IMR-90 (cell line): ENCODE data around the gene ANKRD45. TPM values are rescaled to one million over a fixed set of nuclear protein-coding genes. Genes with fewer than 3 reads are reported as not detected.

Experiments
- ATAC-seq: fragments of 200-7000 bp; cut with Tn5 transposase; 2 replicates; pipeline ENCODE4 v1.9.1; 2020; ENCODE audit warnings: low read depth, mild to moderate bottlenecking, moderate library complexity
- BruUV-seq: library from RNA; stranded (reverse); fragments of 400-500 nt; replicated peaks from 2 replicates; lab custom pipeline; 2021; lab: Mats Ljungman, UMichigan
- CTCF ChIA-PET: fragments of 300-600 bp; formaldehyde crosslinking; extraction: SDS; loops from one replicate; lab custom pipeline; 2021; ENCODE audit warnings: antibody characterized with exemption; lab: Yijun Ruan, JAX
- POLR2A ChIA-PET: fragments of 300-600 bp; sonication (Branson Sonifier 250); formaldehyde crosslinking; loops from one replicate; lab custom pipeline; 2022; ENCODE audit warnings: antibody characterized with exemption; ENCODE audit not compliant: unreplicated experiment; lab: Charles Lee
- DNase-seq: peaks from one replicate; pipeline ENCODE4 v3.0.0; 2013
- H2AFZ ChIP-seq: replicated peaks from 2 replicates; pipeline ENCODE3; 2013; ENCODE audit warnings: low read length, mild to moderate bottlenecking; ENCODE audit not compliant: poor library complexity
- H2AK5ac ChIP-seq: 2 replicates; pipeline ENCODE4 v1.6.1; 2013; ENCODE audit warnings: low read depth, low read length, inconsistent platforms
- H2AK9ac ChIP-seq: replicated peaks from 2 replicates; pipeline ENCODE3; 2013; ENCODE audit warnings: mild to moderate bottlenecking, low read depth, low read length, moderate library complexity; ENCODE audit not compliant: poor library complexity
- H2BK120ac ChIP-seq: 2 replicates; pipeline ENCODE4 v1.6.1; 2013; ENCODE audit warnings: low read depth, low read length, inconsistent platforms
- H2BK15ac ChIP-seq: 3 replicates; pipeline ENCODE4 v1.6.1; 2013; ENCODE audit warnings: low read depth, low read length, inconsistent platforms
- H2BK20ac ChIP-seq: 2 replicates; pipeline ENCODE4 v1.6.1; 2013; ENCODE audit warnings: low read depth, mild to moderate bottlenecking, inconsistent platforms, low read length, moderate library complexity
- H2BK5ac ChIP-seq: 2 replicates; pipeline ENCODE4 v1.6.1; 2013; ENCODE audit warnings: mild to moderate bottlenecking, low read depth, low read length, inconsistent platforms; ENCODE audit not compliant: poor library complexity, severe bottlenecking
- H3K14ac ChIP-seq: replicated peaks from 2 replicates; pipeline ENCODE4 v1.6.1; 2013; ENCODE audit warnings: low read depth, low read length, inconsistent platforms
- H3K18ac ChIP-seq: 2 replicates; pipeline ENCODE4 v1.6.1; 2013; ENCODE audit warnings: low read depth, low read length, control low read depth
- H3K23ac ChIP-seq: 2 replicates; pipeline ENCODE4 v1.6.1; 2013; ENCODE audit warnings: low read depth, low read length, inconsistent platforms
- H3K27ac ChIP-seq: 2 replicates; pipeline ENCODE4 v1.5.1; 2013; ENCODE audit warnings: mild to moderate bottlenecking, control low read depth, low read length; ENCODE audit not compliant: insufficient read depth
- H3K27me3 ChIP-seq: 2 replicates; pipeline ENCODE4 v1.6.1; 2013; ENCODE audit warnings: low read length; ENCODE audit not compliant: control insufficient read depth, insufficient read depth
- H3K36me3 ChIP-seq: 2 replicates; pipeline ENCODE4 v1.6.1; 2013; ENCODE audit warnings: low read length, mixed read lengths; ENCODE audit not compliant: control insufficient read depth, insufficient read depth
- H3K4ac ChIP-seq: 2 replicates; pipeline ENCODE4 v1.6.1; 2013; ENCODE audit warnings: low read depth, low read length, inconsistent platforms
- H3K4me1 ChIP-seq: 2 replicates; pipeline ENCODE4 v1.6.1; 2013; ENCODE audit warnings: low read length, mixed read lengths; ENCODE audit not compliant: control insufficient read depth, insufficient read depth
- H3K4me2 ChIP-seq: 2 replicates; pipeline ENCODE4 v1.6.1; 2013; ENCODE audit warnings: low read depth, mild to moderate bottlenecking, control low read depth, low read length, moderate library complexity
- H3K4me3 ChIP-seq: 2 replicates; pipeline ENCODE4 v1.5.1; 2013; ENCODE audit warnings: low read depth, mild to moderate bottlenecking, control low read depth, low read length, moderate library complexity; ENCODE audit not compliant: insufficient read depth
- H3K56ac ChIP-seq: 2 replicates; pipeline ENCODE4 v1.6.1; 2013; ENCODE audit warnings: low read length, inconsistent platforms; ENCODE audit not compliant: insufficient read depth; ENCODE audit errors: extremely low read depth
- H3K79me1 ChIP-seq, 2 experiments: 2 replicates each; pipeline ENCODE4 v1.6.1; 2013; ENCODE audit warnings: low read length in 2 of 2, inconsistent platforms in 1 of 2, low read depth in 1 of 2
- H3K9ac ChIP-seq: 2 replicates; pipeline ENCODE4 v1.6.1; 2013; ENCODE audit warnings: low read depth, low read length, control low read depth
- H3K9me1 ChIP-seq: 2 replicates; pipeline ENCODE4 v1.6.1; 2013; ENCODE audit warnings: low read length, inconsistent platforms; ENCODE audit not compliant: insufficient read depth
- H3K9me3 ChIP-seq: 2 replicates; pipeline ENCODE4 v1.6.1; 2013; ENCODE audit warnings: low read length; ENCODE audit not compliant: control insufficient read depth, insufficient read depth
- H4K20me1 ChIP-seq: 2 replicates; pipeline ENCODE4 v1.6.1; 2013; ENCODE audit warnings: low read length, inconsistent platforms; ENCODE audit not compliant: insufficient read depth
- H4K5ac ChIP-seq: 2 replicates; pipeline ENCODE4 v1.6.1; 2013; ENCODE audit warnings: mild to moderate bottlenecking, low read depth, low read length, control low read depth
- H4K8ac ChIP-seq, 2 experiments: 2 replicates each; pipeline ENCODE4 v1.6.1; 2013; ENCODE audit warnings: low read depth in 2 of 2, low read length in 2 of 2, control low read depth in 1 of 2, inconsistent platforms in 1 of 2
- H4K91ac ChIP-seq: 2 replicates; pipeline ENCODE4 v1.6.1; 2013; ENCODE audit warnings: low read depth, low read length, inconsistent platforms; ENCODE audit not compliant: insufficient read depth
- BHLHE40 ChIP-seq: fragments of 150-350 bp; IDR thresholded peaks from 2 replicates; pipeline ENCODE4 v1.6.1; 2016; ENCODE audit warnings: mild to moderate bottlenecking, low read depth, low read length
- CEBPB ChIP-seq: IDR thresholded peaks from 2 replicates; pipeline ENCODE4 v1.6.1; 2012; ENCODE audit warnings: low read depth, low read length, improper control_type of control experiment
- CHD1 ChIP-seq: IDR thresholded peaks from 2 replicates; pipeline ENCODE4 v1.6.1; 2012; ENCODE audit warnings: low read depth, low read length, improper control_type of control experiment
- FOS ChIP-seq: fragments of 150-350 bp; IDR thresholded peaks from 2 replicates; pipeline ENCODE4 v1.6.1; 2016; ENCODE audit warnings: low read depth, low read length
- MAFK ChIP-seq: IDR thresholded peaks from 2 replicates; pipeline ENCODE4 v1.6.1; 2012; ENCODE audit warnings: low read depth, low read length, improper control_type of control experiment
- MAZ ChIP-seq: IDR thresholded peaks from 2 replicates; pipeline ENCODE4 v1.6.1; 2012; ENCODE audit warnings: low read depth, mild to moderate bottlenecking, low read length, improper control_type of control experiment, moderate library complexity, borderline replicate concordance
- MXI1 ChIP-seq: IDR thresholded peaks from 2 replicates; pipeline ENCODE4 v1.6.1; 2012; ENCODE audit warnings: low read depth, mild to moderate bottlenecking, low read length, moderate library complexity, borderline replicate concordance
- NFE2L2 ChIP-seq: fragments of 150-350 bp; IDR thresholded peaks from 2 replicates; pipeline ENCODE4 v1.6.1; 2016; ENCODE audit warnings: low read depth, mild to moderate bottlenecking, low read length
- POLR2A ChIP-seq: IDR thresholded peaks from 2 replicates; pipeline ENCODE4 v1.6.1; 2012; ENCODE audit warnings: mild to moderate bottlenecking, low read depth, low read length
- RAD21 ChIP-seq: IDR thresholded peaks from 2 replicates; pipeline ENCODE4 v1.6.1; 2012; ENCODE audit warnings: low read length, improper control_type of control experiment
- RCOR1 ChIP-seq: IDR thresholded peaks from 2 replicates; pipeline ENCODE4 v1.6.1; 2012; ENCODE audit warnings: mild to moderate bottlenecking, low read length, improper control_type of control experiment; ENCODE audit not compliant: insufficient replicate concordance
- RFX5 ChIP-seq: IDR thresholded peaks from 2 replicates; pipeline ENCODE4 v1.8.0; 2012; ENCODE audit warnings: low read depth, mild to moderate bottlenecking, low read length, moderate library complexity
- SMC3 ChIP-seq: fragments of 150-350 bp; IDR thresholded peaks from 2 replicates; pipeline ENCODE4 v1.6.1; 2016; ENCODE audit warnings: low read depth, mild to moderate bottlenecking, antibody characterized with exemption, low read length, moderate library complexity
- WGBS, 2 experiments: methylation state at CpG; one replicate each; pipeline versions ENCODE4 v1.1.5 to v1.1.7; 2013; ENCODE audit warnings: missing lambda C conversion rate in 2 of 2; ENCODE audit not compliant: insufficient read length in 1 of 2; ENCODE audit errors: extremely low coverage in 2 of 2; 5-methylcytosine and 5-hydroxymethylcytosine counted together
- dilution Hi-C: fragments of 300-500 bp; cut with HindIII; formaldehyde crosslinking; loops from one replicate; pipeline ENCODE4 v1.14.3; 2018; ENCODE audit warnings: low sequenced_read_pairs; ENCODE audit not compliant: unreplicated experiment
- in situ Hi-C: fragments of 300-500 bp; cut with MboI; formaldehyde crosslinking; loops from 3 replicates; pipeline ENCODE4 v1.14.3; 2019; ENCODE audit warnings: low sequenced_read_pairs, inconsistent platforms, mixed read lengths
- intact Hi-C: fragments of 100-400 bp; cut with micrococcal nuclease; formaldehyde crosslinking; loops from 2 replicates; pipeline ENCODE4 v1.10.0; 2022
- polyA plus RNA-seq, 3 experiments: library from polyadenylated mRNA; depleted of rRNA; stranded (reverse); fragments of >200 nt; gene quantifications; 2 replicates each; pipeline ENCODE4 v1.2.3, GENCODE V29; 2012; ENCODE audit warnings: low replicate concordance in 1 of 3
- total RNA-seq: library from RNA; depleted of rRNA; stranded (reverse); fragments of >200 nt; gene quantifications from 2 replicates; pipeline ENCODE4 v1.2.3, GENCODE V29; 2012
- TF ChIP-seq, protein P1 (sequence below): fragments of 150-350 bp; IDR thresholded peaks from 2 replicates; pipeline ENCODE4 v1.6.1; 2016; ENCODE audit warnings: low read depth, mild to moderate bottlenecking, low read length, moderate library complexity, borderline replicate concordance
- TF ChIP-seq, protein P2 (sequence below): conservative IDR thresholded peaks from 2 replicates; pipeline ENCODE4 v1.5.1; 2012; ENCODE audit warnings: mild to moderate bottlenecking, low read depth, low read length, improper control_type of control experiment

ANKRD45 gene
- total and polyA plus RNA-seq, 2 of the 4 experiments (the other 2 are of a cell fraction) = under 0.01 TPM; not detected in 1

DNA sequence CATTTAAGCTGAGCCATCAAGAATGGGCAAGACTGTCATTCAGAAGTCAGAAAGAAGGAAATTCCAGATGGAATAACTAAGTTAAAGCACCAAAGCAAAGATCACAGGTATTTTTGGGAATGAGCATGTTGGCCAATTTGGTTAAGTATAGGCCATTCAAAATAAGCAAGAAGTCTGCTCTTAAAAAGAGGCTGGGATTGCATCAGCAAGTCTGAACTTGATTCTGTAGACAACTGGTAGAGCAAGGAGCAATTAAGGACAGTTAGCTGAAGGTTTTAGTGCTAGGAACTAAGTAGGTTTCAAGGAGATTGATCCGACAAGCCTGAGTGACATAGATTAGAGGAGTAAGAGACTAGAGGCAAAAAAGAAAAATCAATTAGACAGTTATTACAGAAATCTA lies 8.4 kb downstream of the ANKRD45 start:
- POLR2A ChIA-PET = no interaction called here
- BruUV-seq = no TSS peak
- CTCF ChIA-PET = no interaction called here

More for the DNA sequence above, 8.4 kb downstream of the ANKRD45 start:
- DNase-seq (no peak), ATAC-seq (no peak)
- Histone ChIP-seq H2BK5ac (no peak overlapping the region), H2BK15ac (no peak overlapping the region), H3K4me3 (no peak overlapping the region), H4K8ac (no peak overlapping the region), H4K20me1 (no peaks in the 10 kb centered on the region), H4K5ac (no peak overlapping the region), H3K9ac (no peak overlapping the region), H3K79me1 (no peaks in the 10 kb centered on the region), H2AK5ac (no peak overlapping the region), H3K36me3 (no peaks in the 10 kb centered on the region), H3K27me3 (peaks cover 2% of the 10 kb centered on the region), H2AK9ac (no peak overlapping the region), H2BK120ac (no peak overlapping the region), H2BK20ac (no peak overlapping the region), H3K14ac (no peak overlapping the region), H2AFZ (no peak overlapping the region), H4K91ac (no peak overlapping the region), H3K27ac (no peak overlapping the region), H3K9me1 (no peaks in the 10 kb centered on the region), H3K4me2 (no peak overlapping the region), H3K4me1 (no peaks in the 10 kb centered on the region), H3K9me3 (no peaks in the 10 kb centered on the region), H3K4ac (no peak overlapping the region), H3K56ac (no peak overlapping the region), H3K23ac (no peak overlapping the region), H3K18ac (no peak overlapping the region)
- no CpG with 5 or more reads among the region's 1 CpG for WGBS, 2 experiments
- in situ Hi-C loops = no loop called here
- intact Hi-C loops = no loop called here
- dilution Hi-C loops = no loop called here
- TF ChIP-seq, protein P1, sequence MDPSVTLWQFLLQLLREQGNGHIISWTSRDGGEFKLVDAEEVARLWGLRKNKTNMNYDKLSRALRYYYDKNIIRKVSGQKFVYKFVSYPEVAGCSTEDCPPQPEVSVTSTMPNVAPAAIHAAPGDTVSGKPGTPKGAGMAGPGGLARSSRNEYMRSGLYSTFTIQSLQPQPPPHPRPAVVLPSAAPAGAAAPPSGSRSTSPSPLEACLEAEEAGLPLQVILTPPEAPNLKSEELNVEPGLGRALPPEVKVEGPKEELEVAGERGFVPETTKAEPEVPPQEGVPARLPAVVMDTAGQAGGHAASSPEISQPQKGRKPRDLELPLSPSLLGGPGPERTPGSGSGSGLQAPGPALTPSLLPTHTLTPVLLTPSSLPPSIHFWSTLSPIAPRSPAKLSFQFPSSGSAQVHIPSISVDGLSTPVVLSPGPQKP = no peak
- TF ChIP-seq MAZ = no peak
- TF ChIP-seq SMC3 = no peak
- no peak for TF ChIP-seq RCOR1
- TF ChIP-seq CHD1 = no peak
- TF ChIP-seq NFE2L2 = no peak
- no peak for TF ChIP-seq POLR2A
- TF ChIP-seq MXI1 = no peak
- TF ChIP-seq BHLHE40 = no peak
- no peak for TF ChIP-seq CEBPB
- TF ChIP-seq RAD21 = no peak
- no peak for TF ChIP-seq RFX5
- TF ChIP-seq, protein P2, sequence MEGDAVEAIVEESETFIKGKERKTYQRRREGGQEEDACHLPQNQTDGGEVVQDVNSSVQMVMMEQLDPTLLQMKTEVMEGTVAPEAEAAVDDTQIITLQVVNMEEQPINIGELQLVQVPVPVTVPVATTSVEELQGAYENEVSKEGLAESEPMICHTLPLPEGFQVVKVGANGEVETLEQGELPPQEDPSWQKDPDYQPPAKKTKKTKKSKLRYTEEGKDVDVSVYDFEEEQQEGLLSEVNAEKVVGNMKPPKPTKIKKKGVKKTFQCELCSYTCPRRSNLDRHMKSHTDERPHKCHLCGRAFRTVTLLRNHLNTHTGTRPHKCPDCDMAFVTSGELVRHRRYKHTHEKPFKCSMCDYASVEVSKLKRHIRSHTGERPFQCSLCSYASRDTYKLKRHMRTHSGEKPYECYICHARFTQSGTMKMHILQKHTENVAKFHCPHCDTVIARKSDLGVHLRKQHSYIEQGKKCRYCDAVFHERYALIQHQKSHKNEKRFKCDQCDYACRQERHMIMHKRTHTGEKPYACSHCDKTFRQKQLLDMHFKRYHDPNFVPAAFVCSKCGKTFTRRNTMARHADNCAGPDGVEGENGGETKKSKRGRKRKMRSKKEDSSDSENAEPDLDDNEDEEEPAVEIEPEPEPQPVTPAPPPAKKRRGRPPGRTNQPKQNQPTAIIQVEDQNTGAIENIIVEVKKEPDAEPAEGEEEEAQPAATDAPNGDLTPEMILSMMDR = no peak
- TF ChIP-seq MAFK = no peak
- no peak for TF ChIP-seq FOS
